Measurements from ENCODE around the gene SPTBN1.

SPTBN1 gene

DNA sequence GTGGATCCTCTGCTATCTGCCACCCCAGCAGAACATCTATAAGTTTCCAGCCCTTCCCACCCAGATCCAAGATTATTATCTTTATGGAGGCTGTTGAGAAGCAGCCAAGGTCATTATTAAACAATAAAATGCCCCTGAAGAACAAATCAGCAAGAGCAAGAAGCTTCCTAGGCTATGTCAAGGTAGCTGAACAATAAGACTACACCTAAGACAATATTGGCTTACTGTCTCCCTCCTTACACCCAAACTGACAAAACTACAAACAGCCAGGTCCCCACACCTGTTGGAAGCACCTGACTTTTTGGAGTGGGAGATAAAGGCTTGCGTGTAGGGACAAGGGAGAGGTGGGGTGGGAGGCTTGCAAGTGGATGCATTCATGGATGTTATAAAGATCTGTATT lies 128.5 kb downstream of the SPTBN1 start:
- H3K4me1 Mint-ChIP-seq, result peaks cover 49 to 89% of the 10 kb centered on the region in 2 donors
- H3K27me3 Mint-ChIP-seq, result no peaks in the 10 kb centered on the region
- no peak overlapping the region for H3K4me3 Mint-ChIP-seq
- H3K9me3 Mint-ChIP-seq, result no peaks in the 10 kb centered on the region
- no peak overlapping the region for H3K27ac Mint-ChIP-seq
- H3K36me3 Mint-ChIP-seq, result peaks cover 6 to 19% of the 10 kb centered on the region in 2 donors
- ATAC-seq (replicated peaks) (no peak), DNase-seq (no peak)

GRCh38 chr2:54585136-54585733 lies 129.1 kb downstream of the SPTBN1 start:
- Mint-ChIP-seq H3K4me3 (no peak overlapping the region), H3K27me3 (no peaks in the 10 kb centered on the region), H3K4me1 (peaks cover 48 to 86% of the 10 kb centered on the region in 2 donors), H3K27ac (no peak overlapping the region), H3K36me3 (peaks cover 6 to 19% of the 10 kb centered on the region in 2 donors), H3K9me3 (no peaks in the 10 kb centered on the region)
- ATAC-seq (replicated peaks), result no peak
- no peak for DNase-seq

- Mint-ChIP-seq H3K27ac (no peak overlapping the region), H3K36me3 (peaks cover 6 to 19% of the 10 kb centered on the region in 2 donors), H3K27me3 (no peaks in the 10 kb centered on the region), H3K4me3 (no peak overlapping the region), H3K9me3 (no peaks in the 10 kb centered on the region), H3K4me1 (peaks cover 54 to 90% of the 10 kb centered on the region in 2 donors)
- no peak for DNase-seq
- ATAC-seq (replicated peaks), result no peak
These were observed 129.9 kb downstream of the SPTBN1 start for GRCh38 chr2:54586062-54586461.

DNA sequence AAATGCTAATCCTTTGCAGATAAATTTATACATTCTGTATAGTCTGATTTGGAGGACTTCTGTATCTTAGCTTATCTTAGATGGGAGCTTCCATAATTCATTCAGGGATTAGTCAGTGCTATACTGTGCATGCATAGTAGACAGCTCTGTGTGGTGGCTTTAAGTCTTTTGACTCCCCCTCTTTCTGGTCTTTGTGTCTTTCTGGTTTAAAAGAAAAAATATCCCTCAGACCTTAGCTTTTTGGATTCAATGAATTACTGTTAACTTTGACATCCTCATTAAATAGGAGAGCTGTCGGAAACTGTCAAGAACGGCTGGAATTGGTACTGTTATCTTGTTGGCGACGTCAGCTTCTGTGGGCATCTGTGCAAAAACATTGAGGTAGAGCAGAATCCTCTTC lies 130.4 kb downstream of the SPTBN1 start:
- peaks cover 6 to 19% of the 10 kb centered on the region in 2 donors for H3K36me3 Mint-ChIP-seq
- H3K4me3 Mint-ChIP-seq, result no peak overlapping the region
- H3K27ac Mint-ChIP-seq, result peak overlapping the region; percentile 25
- no peak for ATAC-seq (replicated peaks)
- no peaks in the 10 kb centered on the region for H3K27me3 Mint-ChIP-seq
- H3K4me1 Mint-ChIP-seq, result peaks cover 58 to 91% of the 10 kb centered on the region in 2 donors
- no peak for DNase-seq
- H3K9me3 Mint-ChIP-seq, result no peaks in the 10 kb centered on the region

DNA sequence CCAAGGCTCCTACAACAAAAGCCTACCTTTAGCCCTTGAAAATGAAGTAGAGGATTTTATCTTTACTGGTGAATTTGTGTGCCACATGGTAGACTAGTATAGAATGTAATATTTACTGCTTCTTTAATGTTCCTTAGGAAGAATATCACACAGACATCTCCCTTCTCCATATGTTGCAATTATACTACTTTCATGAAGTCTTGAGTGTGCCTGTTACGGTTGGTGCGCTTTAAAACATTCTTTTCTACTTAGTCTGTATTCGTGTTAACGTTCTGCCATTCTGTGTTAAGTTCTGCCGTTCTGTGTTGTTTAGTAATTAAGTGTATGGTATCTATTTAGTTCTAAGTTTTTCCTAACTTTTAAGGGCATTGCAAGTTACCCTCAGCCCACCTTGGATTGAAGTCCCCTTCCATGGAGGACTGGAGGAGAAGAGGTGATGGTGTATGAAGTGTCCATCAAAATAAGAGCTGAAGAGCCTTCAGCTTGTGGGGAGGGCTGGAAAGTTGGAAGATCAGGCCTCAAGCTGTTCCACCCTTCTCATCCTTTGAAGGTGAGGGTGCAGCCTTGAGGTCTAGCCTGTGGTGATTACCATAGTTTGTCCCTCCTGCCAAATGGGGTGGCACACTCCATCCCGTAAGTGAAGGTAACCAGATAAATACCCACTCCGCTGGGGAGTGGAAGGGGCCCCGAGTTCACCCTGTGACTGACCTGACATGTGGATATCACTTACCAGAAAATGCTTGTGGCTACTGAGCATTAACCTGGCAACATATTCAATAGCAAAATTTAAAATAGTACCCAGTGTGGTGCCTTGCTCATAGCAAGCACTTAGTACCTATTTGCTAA lies 131.3 kb downstream of the SPTBN1 start:
- DNase-seq (no peak), ATAC-seq (replicated peaks) (no peak)
- Mint-ChIP-seq H3K4me1 (peaks cover 55 to 90% of the 10 kb centered on the region in 2 donors), H3K27me3 (no peaks in the 10 kb centered on the region), H3K4me3 (no peak overlapping the region), H3K9me3 (no peaks in the 10 kb centered on the region), H3K36me3 (peaks cover 6 to 16% of the 10 kb centered on the region in 2 donors), H3K27ac (peak overlapping the region; percentile 84)

DNA sequence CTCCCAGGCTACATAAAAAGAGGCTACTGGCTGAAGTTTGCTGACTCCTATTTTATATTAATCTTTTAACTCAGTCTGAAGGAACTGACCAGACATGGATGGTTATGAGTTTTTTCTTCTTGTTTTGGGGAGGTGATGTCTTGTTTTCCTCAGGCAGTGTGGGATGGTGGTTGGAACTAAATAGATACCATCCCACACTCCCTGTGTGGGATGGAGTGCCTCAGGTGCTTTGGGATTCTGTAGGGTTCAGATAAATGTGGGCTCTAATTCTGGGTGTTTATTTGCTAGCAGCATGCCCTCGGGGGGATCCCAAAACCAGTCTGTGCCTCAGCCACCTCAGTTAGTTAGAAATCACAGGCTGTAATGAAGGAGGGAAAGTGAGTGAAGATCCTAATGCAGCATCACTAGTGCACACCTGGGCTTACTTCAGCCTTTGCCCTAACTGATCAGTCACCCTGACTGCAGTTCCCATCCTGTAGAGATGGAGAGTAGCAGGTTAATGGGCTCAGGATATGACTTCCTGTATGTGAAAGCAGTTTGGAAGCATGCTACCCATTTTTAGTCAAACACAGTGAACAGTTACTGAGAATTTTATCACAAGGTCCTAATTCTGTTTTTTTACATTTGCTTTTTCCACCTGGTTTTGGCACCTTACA lies 132.2 kb downstream of the SPTBN1 start:
- Mint-ChIP-seq H3K9me3 (no peaks in the 10 kb centered on the region), H3K36me3 (peaks cover 7 to 13% of the 10 kb centered on the region in 2 donors), H3K4me3 (no peak overlapping the region), H3K27ac (peak overlapping the region; percentile 88), H3K27me3 (no peaks in the 10 kb centered on the region), H3K4me1 (peaks cover 52 to 90% of the 10 kb centered on the region in 2 donors)
- DNase-seq (no peak), ATAC-seq (replicated peaks) (no peak)

DNA sequence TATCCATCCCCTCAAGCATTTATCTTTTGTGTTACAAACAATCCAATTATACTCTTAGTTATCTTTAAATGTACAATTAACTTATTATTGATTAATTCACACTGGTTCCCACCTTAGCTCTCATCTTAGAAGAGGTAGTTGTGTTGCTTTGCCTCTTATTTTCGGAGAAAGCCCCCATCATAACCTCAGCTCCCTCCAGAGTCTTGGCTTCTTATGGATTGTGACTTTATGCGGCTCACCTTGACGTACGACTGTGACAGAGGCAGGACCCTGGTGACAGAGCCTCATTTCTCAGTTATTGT lies 132.9 kb downstream of the SPTBN1 start:
- H3K4me1 Mint-ChIP-seq, result peaks cover 51 to 90% of the 10 kb centered on the region in 2 donors
- H3K36me3 Mint-ChIP-seq, result peaks cover 9 to 16% of the 10 kb centered on the region in 2 donors
- peak overlapping the region; percentile 83 for H3K27ac Mint-ChIP-seq

GRCh38 chr2:54589340-54590215 lies 133.5 kb downstream of the SPTBN1 start:
- Mint-ChIP-seq H3K36me3 (peaks cover 9 to 16% of the 10 kb centered on the region in 2 donors), H3K4me3 (peak overlapping the region; percentile 50 to 60), H3K27ac (peak overlapping the region; percentile 83), H3K4me1 (peaks cover 51 to 90% of the 10 kb centered on the region in 2 donors), H3K9me3 (no peaks in the 10 kb centered on the region), H3K27me3 (no peaks in the 10 kb centered on the region)
- peak; percentile 44 to 47 for ATAC-seq (replicated peaks)
- no peak for DNase-seq

More for the DNA sequence above, 132.9 kb downstream of the SPTBN1 start:
- Mint-ChIP-seq H3K27me3 (no peaks in the 10 kb centered on the region), H3K4me3 (peak overlapping the region; percentile 50 to 60), H3K9me3 (no peaks in the 10 kb centered on the region)
- no peak for ATAC-seq (replicated peaks)
- no peak for DNase-seq

- H3K4me3 Mint-ChIP-seq, result no peak overlapping the region
- no peaks in the 10 kb centered on the region for H3K27me3 Mint-ChIP-seq
- peak overlapping the region; percentile 64 for H3K27ac Mint-ChIP-seq
- no peaks in the 10 kb centered on the region for H3K9me3 Mint-ChIP-seq
- H3K4me1 Mint-ChIP-seq, result peaks cover 53 to 90% of the 10 kb centered on the region in 2 donors
- DNase-seq (no peak), ATAC-seq (replicated peaks) (no peak)
- peaks cover 10 to 17% of the 10 kb centered on the region in 2 donors for H3K36me3 Mint-ChIP-seq
These were observed 134.3 kb downstream of the SPTBN1 start for GRCh38 chr2:54590216-54591120.

GRCh38 chr2:54591551-54591950 lies 135.4 kb downstream of the SPTBN1 start:
- Mint-ChIP-seq H3K4me1 (peaks cover 62 to 93% of the 10 kb centered on the region in 2 donors), H3K36me3 (peaks cover 17 to 27% of the 10 kb centered on the region in 2 donors), H3K4me3 (peak overlapping the region in 1 of 2 donors; percentile 36), H3K27ac (peak overlapping the region; percentile 61), H3K9me3 (no peaks in the 10 kb centered on the region), H3K27me3 (no peaks in the 10 kb centered on the region)
- no peak for DNase-seq
- ATAC-seq (replicated peaks), result peak; percentile 42 to 50

- Mint-ChIP-seq H3K27me3 (no peaks in the 10 kb centered on the region), H3K36me3 (peaks cover 14 to 17% of the 10 kb centered on the region in 2 donors), H3K27ac (peak overlapping the region; percentile 94), H3K4me3 (peak overlapping the region; percentile 29 to 42), H3K9me3 (no peaks in the 10 kb centered on the region), H3K4me1 (peaks cover 65 to 93% of the 10 kb centered on the region in 2 donors)
- ATAC-seq (replicated peaks) (no peak), DNase-seq (no peak)
These were observed 137.1 kb downstream of the SPTBN1 start for GRCh38 chr2:54593249-54593648.

- H3K4me1 Mint-ChIP-seq, result peaks cover 62 to 96% of the 10 kb centered on the region in 2 donors
- peak; percentile 43 to 56 for ATAC-seq (replicated peaks)
- H3K27me3 Mint-ChIP-seq, result no peaks in the 10 kb centered on the region
- H3K36me3 Mint-ChIP-seq, result peaks cover 18 to 23% of the 10 kb centered on the region in 2 donors
- peak overlapping the region; percentile 30 to 53 for H3K4me3 Mint-ChIP-seq
- no peak for DNase-seq
- no peaks in the 10 kb centered on the region for H3K9me3 Mint-ChIP-seq
- H3K27ac Mint-ChIP-seq, result peak overlapping the region; percentile 81
These were observed 137.9 kb downstream of the SPTBN1 start for GRCh38 chr2:54594048-54594447.

Measured in stimulated activated naive B cell treated with anti-CD40 and anti-IgM and Interleukin-4, amounts not matched to agents 10 μg/mL and 1 μg/mL and 100 μg/mL, for 72 hours (primary cell).